AG08395 (cell line): Measurements from ENCODE around the gene PHACTR3.

ENCODE experiments used
- DNase-seq: peaks from one replicate; pipeline ENCODE4 v3.0.0; 2012; ENCODE audit warnings: mixed read lengths, low spot score

Gene PHACTR3

GRCh38 chr20:59696476-59696875 lies 92.1 kb downstream of the PHACTR3 start:
- DNase-seq, result no peak

- no peak for DNase-seq
Measured at GRCh38 chr20:59697068-59697467, 92.7 kb downstream of the PHACTR3 start.

GRCh38 chr20:59698598-59698997 lies 94.3 kb downstream of the PHACTR3 start:
- DNase-seq, result no peak

- DNase-seq, result no peak
Measured at GRCh38 chr20:59701236-59701635, 96.9 kb downstream of the PHACTR3 start.

GRCh38 chr20:59703046-59703445 lies 98.7 kb downstream of the PHACTR3 start:
- peak; percentile 29 for DNase-seq

GRCh38 chr20:59705651-59706399 lies 101.5 kb downstream of the PHACTR3 start:
- no peak for DNase-seq

- DNase-seq, result no peak
Measured at GRCh38 chr20:59706400-59706693, 102.0 kb downstream of the PHACTR3 start.

GRCh38 chr20:59708326-59708725 lies 104.0 kb downstream of the PHACTR3 start:
- no peak for DNase-seq

GRCh38 chr20:59709636-59710035 lies 105.3 kb downstream of the PHACTR3 start:
- no peak for DNase-seq

GRCh38 chr20:59718071-59718470 lies 113.7 kb downstream of the PHACTR3 start:
- DNase-seq, result no peak

- no peak for DNase-seq
Measured at GRCh38 chr20:59718751-59719150, 114.4 kb downstream of the PHACTR3 start.

- no peak for DNase-seq
Measured at GRCh38 chr20:59720013-59720412, 115.7 kb downstream of the PHACTR3 start.

- no peak for DNase-seq
Measured at GRCh38 chr20:59721386-59721785, 117.0 kb downstream of the PHACTR3 start.

- DNase-seq, result no peak
Measured at GRCh38 chr20:59723108-59723500, 118.8 kb downstream of the PHACTR3 start.

- peak; percentile 70 for DNase-seq
Measured at GRCh38 chr20:59723607-59724456, 119.5 kb downstream of the PHACTR3 start.

- DNase-seq, result no peak
Measured at GRCh38 chr20:59724457-59725366, 120.4 kb downstream of the PHACTR3 start.

GRCh38 chr20:59725476-59726280 lies 121.3 kb downstream of the PHACTR3 start:
- peak; percentile 19 for DNase-seq

GRCh38 chr20:59726281-59726595 lies 121.9 kb downstream of the PHACTR3 start:
- DNase-seq, result no peak

- no peak for DNase-seq
Measured at GRCh38 chr20:59728722-59729430, 124.5 kb downstream of the PHACTR3 start.

- no peak for DNase-seq
Measured at GRCh38 chr20:59729506-59729905, 125.2 kb downstream of the PHACTR3 start.

GRCh38 chr20:59730722-59731121 lies 126.4 kb downstream of the PHACTR3 start:
- DNase-seq, result no peak
